Sigmoid colon (tissue), 7 donors: ENCODE results near the gene MSH5. TPM values are rescaled to one million over a fixed set of nuclear protein-coding genes. Genes with fewer than 3 reads are reported as not detected.

Source experiments
- DNase-seq: peaks from one replicate; pipeline ENCODE4 v3.0.0-alpha.2; 2019
- H3K27ac ChIP-seq, 4 donors: fragments of 200-600 bp; sonication (generic); one replicate each; pipeline ENCODE4 v1.5.1; 2016 to 2019; ENCODE audit warnings: mild to moderate bottlenecking in 1 of 4
- H3K27me3 ChIP-seq, 3 donors: fragments of 200-600 bp; sonication (generic); one replicate each; pipeline ENCODE4 v1.5.1; 2019; ENCODE audit warnings: mild to moderate bottlenecking in 1 of 3
- H3K36me3 ChIP-seq, 4 donors: fragments of 200-600 bp; sonication (generic); one replicate each; pipeline ENCODE4 v1.5.1; 2016 to 2019
- H3K4me1 ChIP-seq, 4 donors: fragments of 200-600 bp; sonication (generic); one replicate each; pipeline ENCODE4 v1.5.1; 2017 to 2019
- H3K4me3 ChIP-seq, 4 donors: fragments of 200-600 bp; sonication (generic); one replicate each; pipeline ENCODE4 v1.5.1; 2017 to 2019; ENCODE audit warnings: mild to moderate bottlenecking in 2 of 4, moderate library complexity in 1 of 4
- H3K9me3 ChIP-seq, 4 donors: fragments of 200-600 bp in 3 of 4; sonication (generic) in 3 of 4; one replicate each; pipeline versions ENCODE4 v1.5.1 to v1.6.1; 2013 to 2019
- CTCF ChIP-seq, 4 experiments: fragments of 450-650 bp in 3 of 4; fragments of 200-600 bp in 1 of 4; IDR thresholded peaks; one replicate each; pipeline ENCODE4 v1.5.1; 2016 to 2019; ENCODE audit warnings: antibody characterized with exemption in 4 of 4, mild to moderate bottlenecking in 3 of 4, moderate library complexity in 2 of 4
- EP300 ChIP-seq, 4 donors: sonication (generic); formaldehyde crosslinking; IDR thresholded peaks; one replicate each; pipeline ENCODE4 v1.6.1; 2017; ENCODE audit warnings: antibody characterized with exemption in 4 of 4
- POLR2A ChIP-seq, 2 donors: fragments of 450-650 bp; IDR thresholded peaks; one replicate each; pipeline ENCODE4 v1.6.1; 2016; ENCODE audit warnings: antibody characterized with exemption in 2 of 2, mild to moderate bottlenecking in 2 of 2, moderate library complexity in 2 of 2
- POLR2AphosphoS5 ChIP-seq, 4 donors: sonication (generic); formaldehyde crosslinking; IDR thresholded peaks; one replicate each; pipeline ENCODE4 v1.6.1; 2017; ENCODE audit warnings: antibody characterized with exemption in 4 of 4
- WGBS, 2 donors: extraction: QIAGEN DNeasy Blood & Tissue Kit; methylation state at CpG; one replicate each; pipeline ENCODE4 v1.1.7; 2013; 5-methylcytosine and 5-hydroxymethylcytosine counted together
- intact Hi-C: fragments of 100-400 bp; cut with DNase I; formaldehyde crosslinking; loops from one replicate; pipeline ENCODE4 v1.15.1; 2023
- polyA plus RNA-seq, 3 donors: library from polyadenylated mRNA; stranded (reverse); fragments of 200-250 nt; gene quantifications; one replicate each; pipeline ENCODE4 v1.2.3, GENCODE V29; 2013
- total RNA-seq, 4 donors: library from RNA; depleted of rRNA; stranded (reverse); fragments of >200 nt; gene quantifications; one replicate each; pipeline ENCODE4 v1.1.0, GENCODE V29; 2016
- donor health status: healthy with polysubstance abuse.
- donor health status: Bipolar disorder and iron deficiency.
- donor health status: healthy.

MSH5 gene
- total and polyA plus RNA-seq, 7 donors, result 1.6 to 23.5 (median 5.7) TPM; not detected in 1

GRCh38 chr6:31777667-31778050 lies 37.9 kb downstream of the MSH5 start:
- intact Hi-C loops, result no loop called here
- Histone ChIP-seq H3K4me1 (peaks cover 0 to 10% (median 10%) of the 10 kb centered on the region in 4 donors), H3K27me3 (no peaks in the 10 kb centered on the region), H3K4me3 (no peak overlapping the region), H3K27ac (no peak overlapping the region), H3K9me3 (no peaks in the 10 kb centered on the region), H3K36me3 (peaks cover 8 to 43% (median 36%) of the 10 kb centered on the region in 4 donors)
- DNase-seq, result no peak
- 89 to 90% methylated on average over 5 of the region's 5 CpGs for WGBS, 2 donors
- TF ChIP-seq EP300 (IDR thresholded peaks at IDR 0.05) (no peak), CTCF (IDR thresholded peaks at IDR 0.05) (no peak), POLR2A (IDR thresholded peaks at IDR 0.05) (no peak), POLR2AphosphoS5 (IDR thresholded peaks at IDR 0.05) (no peak)

- no peaks in the 10 kb centered on the region for H3K27me3 ChIP-seq
- TF ChIP-seq EP300 (IDR thresholded peaks at IDR 0.05) (no peak), CTCF (IDR thresholded peaks at IDR 0.05) (no peak), POLR2AphosphoS5 (IDR thresholded peaks at IDR 0.05) (no peak), POLR2A (IDR thresholded peaks at IDR 0.05) (no peak)
- 94 to 96% methylated on average over 5 of the region's 5 CpGs for WGBS, 2 donors
- H3K4me1 ChIP-seq, result peaks cover 0 to 10% (median 10%) of the 10 kb centered on the region in 4 donors
- H3K36me3 ChIP-seq, result peaks cover 11 to 48% (median 41%) of the 10 kb centered on the region in 4 donors
- no peaks in the 10 kb centered on the region for H3K9me3 ChIP-seq
- DNase-seq, result no peak
- no peak overlapping the region for H3K4me3 ChIP-seq
- no peak overlapping the region for H3K27ac ChIP-seq
- intact Hi-C loops, result no loop called here
Observed at GRCh38 chr6:31778193-31778592, 38.4 kb downstream of the MSH5 start.

- Histone ChIP-seq H3K27ac (no peak overlapping the region), H3K27me3 (no peaks in the 10 kb centered on the region), H3K4me3 (no peak overlapping the region), H3K9me3 (no peaks in the 10 kb centered on the region), H3K4me1 (peaks cover 0 to 10% (median 10%) of the 10 kb centered on the region in 4 donors), H3K36me3 (peaks cover 11 to 59% (median 44%) of the 10 kb centered on the region in 4 donors)
- intact Hi-C loops, result no loop called here
- WGBS, 2 donors, result 92 to 95% methylated on average over 43 of the region's 43 CpGs
- TF ChIP-seq CTCF (IDR thresholded peaks at IDR 0.05) (no peak), POLR2A (IDR thresholded peaks at IDR 0.05) (no peak), EP300 (IDR thresholded peaks at IDR 0.05) (no peak), POLR2AphosphoS5 (IDR thresholded peaks at IDR 0.05) (no peak)
- no peak for DNase-seq
Observed at GRCh38 chr6:31778999-31779885, 39.4 kb downstream of the MSH5 start.

GRCh38 chr6:31779908-31780307 lies 40.1 kb downstream of the MSH5 start:
- DNase-seq, result no peak
- Histone ChIP-seq H3K4me1 (peaks cover 0 to 10% (median 10%) of the 10 kb centered on the region in 4 donors), H3K27me3 (no peaks in the 10 kb centered on the region), H3K4me3 (no peak overlapping the region), H3K27ac (no peak overlapping the region), H3K9me3 (no peaks in the 10 kb centered on the region), H3K36me3 (peaks cover 17 to 65% (median 51%) of the 10 kb centered on the region in 4 donors)
- intact Hi-C loops, result no loop called here
- 95 to 97% methylated on average over 10 of the region's 10 CpGs for WGBS, 2 donors
- no peak for TF ChIP-seq POLR2AphosphoS5 (IDR thresholded peaks at IDR 0.05)
- no peak for TF ChIP-seq POLR2A (IDR thresholded peaks at IDR 0.05)
- no peak for TF ChIP-seq CTCF (IDR thresholded peaks at IDR 0.05)
- no peak for TF ChIP-seq EP300 (IDR thresholded peaks at IDR 0.05)
